ENCODE results near the gene GDA.
"Not testable (repeated sequence)": the region's sequence is repeated elsewhere in the genome, so short reads cannot be mapped to it uniquely, and the experiment has no call there.

GDA gene

DNA sequence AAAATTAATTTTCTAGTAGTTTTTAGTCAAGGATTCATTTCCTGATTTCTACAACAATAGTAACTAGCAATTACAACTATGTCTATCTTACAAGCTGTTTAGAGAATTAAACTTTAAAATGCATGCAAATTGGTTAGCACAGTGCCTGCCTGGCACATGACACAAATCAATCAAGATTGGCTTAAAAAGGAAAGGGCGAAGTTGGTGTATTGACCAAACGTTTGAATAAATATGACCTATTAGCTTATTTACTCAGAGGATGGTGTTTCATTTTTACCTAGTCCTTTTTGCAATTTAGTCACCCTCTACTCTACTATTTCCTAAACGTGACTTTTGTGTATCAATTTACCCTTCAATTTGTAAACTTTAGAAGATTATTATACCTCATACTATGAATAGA lies 83.5 kb downstream of the GDA start:
- DNase-seq (ENCODE audit: low read depth in 1 of 2, low spot score in 1 of 2) = no peak
- no peak for TF ChIP-seq JUND (IDR thresholded peaks at IDR 0.05; ENCODE audit: low read depth)
- in situ Hi-C loops (cut with HindIII; ENCODE audit: low pct_unique_long_range_greater_than_20kb, low sequenced_read_pairs) = no loop called here

DNA sequence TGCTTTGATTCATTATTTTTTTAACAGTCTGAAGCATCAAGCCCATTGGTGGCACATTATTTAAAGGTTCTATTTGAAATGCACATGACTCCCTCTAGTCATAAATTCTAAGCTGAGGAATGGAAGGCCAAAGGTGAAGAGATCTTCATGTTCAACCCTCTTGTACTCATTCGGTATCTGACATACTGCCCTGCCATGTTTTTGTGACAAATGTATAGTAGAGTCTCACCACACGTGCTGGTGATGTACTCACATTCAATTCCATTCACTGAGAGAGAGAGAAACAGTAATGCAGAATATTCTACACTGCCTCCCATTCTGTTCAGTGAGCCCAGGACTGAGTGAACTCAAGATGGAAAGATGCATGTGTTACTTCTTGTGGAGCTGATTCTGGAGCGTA lies 98.3 kb downstream of the GDA start:
- in situ Hi-C loops (cut with HindIII; ENCODE audit: low pct_unique_long_range_greater_than_20kb, low sequenced_read_pairs) = no loop called here
- DNase-seq (ENCODE audit: low read depth in 1 of 2, low spot score in 1 of 2) = no peak
- TF ChIP-seq JUND (IDR thresholded peaks at IDR 0.05; ENCODE audit: low read depth) = no peak

- in situ Hi-C loops (cut with HindIII; ENCODE audit: low pct_unique_long_range_greater_than_20kb, low sequenced_read_pairs) = loop anchor here (25.0 kb wide), 1 partner anchor 214 kb away; no protein-coding TSS in a partner anchor
- no peak for DNase-seq (ENCODE audit: low read depth in 1 of 2, low spot score in 1 of 2)
- no peak for TF ChIP-seq JUND (IDR thresholded peaks at IDR 0.05; ENCODE audit: low read depth)
Observed at GRCh38 chr9:72251589-72251988, 102.3 kb downstream of the GDA start.

GRCh38 chr9:72254901-72255545 lies 105.8 kb downstream of the GDA start:
- no peak for DNase-seq (ENCODE audit: low read depth in 1 of 2, low spot score in 1 of 2)
- in situ Hi-C loops (cut with HindIII; ENCODE audit: low pct_unique_long_range_greater_than_20kb, low sequenced_read_pairs) = loop anchor here (25.0 kb wide), 1 partner anchor 218 kb away; no protein-coding TSS in a partner anchor
- TF ChIP-seq JUND (IDR thresholded peaks at IDR 0.05; ENCODE audit: low read depth) = no peak

- TF ChIP-seq JUND (IDR thresholded peaks at IDR 0.05; ENCODE audit: low read depth) = no peak
- DNase-seq (ENCODE audit: low read depth in 1 of 2, low spot score in 1 of 2) = no peak
- in situ Hi-C loops (cut with HindIII; ENCODE audit: low pct_unique_long_range_greater_than_20kb, low sequenced_read_pairs) = loop anchor here (25.0 kb wide), 1 partner anchor 218 kb away; no protein-coding TSS in a partner anchor
Observed at GRCh38 chr9:72255569-72255968, 106.3 kb downstream of the GDA start.

DNA sequence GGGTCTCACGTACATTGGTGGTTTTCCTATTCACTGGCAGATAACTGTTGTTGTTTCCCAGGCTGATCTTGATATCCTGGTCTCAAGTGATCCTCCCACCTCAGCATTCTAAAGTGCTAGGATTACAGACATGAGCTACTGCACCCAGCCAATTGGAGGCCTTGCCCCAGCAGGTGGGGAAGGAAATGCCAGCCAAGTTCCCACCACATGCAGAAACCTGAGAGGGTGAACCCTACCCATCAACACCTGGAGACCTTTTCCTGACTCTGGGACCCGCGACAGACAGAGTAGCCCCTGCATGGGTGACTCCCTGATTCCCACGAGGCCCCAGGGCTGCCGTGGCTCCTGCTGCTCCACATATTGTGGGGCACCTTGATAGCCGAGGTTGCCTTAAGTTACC lies 107.7 kb downstream of the GDA start:
- in situ Hi-C loops (cut with HindIII; ENCODE audit: low pct_unique_long_range_greater_than_20kb, low sequenced_read_pairs) = loop anchor here (25.0 kb wide), 1 partner anchor 220 kb away; no protein-coding TSS in a partner anchor
- TF ChIP-seq JUND (IDR thresholded peaks at IDR 0.05; ENCODE audit: low read depth) = no peak
- DNase-seq (ENCODE audit: low read depth in 1 of 2, low spot score in 1 of 2) = no peak

DNA sequence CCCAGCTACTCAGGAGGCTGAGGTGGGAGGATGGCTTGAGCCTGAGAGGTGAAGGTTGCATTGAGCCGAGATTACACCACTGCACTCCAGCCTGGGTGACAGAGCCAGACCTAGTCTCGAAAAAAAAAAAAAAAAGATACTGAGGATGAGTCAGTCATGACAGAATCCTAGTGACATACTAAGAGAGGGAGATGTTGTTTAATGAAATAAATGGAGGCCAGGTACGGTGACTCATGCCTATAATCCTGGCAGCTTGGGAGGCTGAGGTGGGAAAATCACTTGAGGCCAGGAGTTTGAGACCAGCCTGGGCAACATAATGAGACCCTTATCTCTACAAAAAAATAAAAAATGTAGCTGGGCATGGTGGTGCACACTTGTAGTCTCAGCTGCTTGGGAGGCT lies 108.6 kb downstream of the GDA start:
- DNase-seq (ENCODE audit: low read depth in 1 of 2, low spot score in 1 of 2) = no peak
- no peak for TF ChIP-seq JUND (IDR thresholded peaks at IDR 0.05; ENCODE audit: low read depth)
- in situ Hi-C loops (cut with HindIII; ENCODE audit: low pct_unique_long_range_greater_than_20kb, low sequenced_read_pairs) = loop anchor here (25.0 kb wide), 1 partner anchor 221 kb away; no protein-coding TSS in a partner anchor

GRCh38 chr9:72262063-72262462 lies 112.8 kb downstream of the GDA start:
- in situ Hi-C loops (cut with HindIII; ENCODE audit: low pct_unique_long_range_greater_than_20kb, low sequenced_read_pairs) = loop anchor here (25.0 kb wide), 1 partner anchor 225 kb away; no protein-coding TSS in a partner anchor
- no peak for DNase-seq (ENCODE audit: low read depth in 1 of 2, low spot score in 1 of 2)
- TF ChIP-seq JUND (IDR thresholded peaks at IDR 0.05; ENCODE audit: low read depth) = no peak

GRCh38 chr9:72263572-72263971 lies 114.3 kb downstream of the GDA start:
- DNase-seq (ENCODE audit: low read depth in 1 of 2, low spot score in 1 of 2) = no peak
- no peak for TF ChIP-seq JUND (IDR thresholded peaks at IDR 0.05; ENCODE audit: low read depth)
- in situ Hi-C loops (cut with HindIII; ENCODE audit: low pct_unique_long_range_greater_than_20kb, low sequenced_read_pairs) = loop anchor here (25.0 kb wide), 1 partner anchor 226 kb away; no protein-coding TSS in a partner anchor

DNA sequence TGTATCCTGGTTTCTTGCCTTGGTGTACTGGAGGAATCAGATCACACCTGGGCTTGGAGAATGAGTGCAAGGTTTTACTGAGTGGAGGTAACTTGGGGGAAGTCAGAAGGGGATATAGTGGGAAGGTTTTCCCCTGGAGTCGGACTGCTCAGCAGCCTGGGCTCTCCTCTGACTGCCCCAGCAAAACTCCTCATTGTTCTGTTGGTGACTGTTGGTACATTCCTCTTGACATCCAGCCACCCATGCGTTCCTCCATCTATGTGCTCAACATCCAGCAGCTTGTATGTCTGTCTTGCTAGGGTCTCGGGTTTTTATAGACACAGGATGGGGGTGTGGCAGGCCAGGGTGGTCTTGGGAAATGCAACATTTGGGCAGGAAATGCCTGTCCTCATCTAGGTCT lies 119.7 kb downstream of the GDA start:
- DNase-seq (ENCODE audit: low read depth in 1 of 2, low spot score in 1 of 2) = no peak
- in situ Hi-C loops (cut with HindIII; ENCODE audit: low pct_unique_long_range_greater_than_20kb, low sequenced_read_pairs) = loop anchor here (25.0 kb wide), 1 partner anchor 232 kb away; no protein-coding TSS in a partner anchor
- no peak for TF ChIP-seq JUND (IDR thresholded peaks at IDR 0.05; ENCODE audit: low read depth)

- in situ Hi-C loops (cut with HindIII; ENCODE audit: low pct_unique_long_range_greater_than_20kb, low sequenced_read_pairs) = loop anchor here (25.0 kb wide), 1 partner anchor 233 kb away; no protein-coding TSS in a partner anchor
- DNase-seq (ENCODE audit: low read depth in 1 of 2, low spot score in 1 of 2) = not testable (repeated sequence)
Observed at GRCh38 chr9:72270359-72270758, 121.1 kb downstream of the GDA start.

- peak; percentile 20 to 55 for DNase-seq (ENCODE audit: low read depth in 1 of 2, low spot score in 1 of 2)
- TF ChIP-seq JUND (IDR thresholded peaks at IDR 0.05; ENCODE audit: low read depth) = no peak
- in situ Hi-C loops (cut with HindIII; ENCODE audit: low pct_unique_long_range_greater_than_20kb, low sequenced_read_pairs) = loop anchor here (25.0 kb wide), 1 partner anchor 235 kb away; no protein-coding TSS in a partner anchor
Observed at GRCh38 chr9:72271613-72272478, 122.6 kb downstream of the GDA start.

- in situ Hi-C loops (cut with HindIII; ENCODE audit: low pct_unique_long_range_greater_than_20kb, low sequenced_read_pairs) = loop anchor here (25.0 kb wide), 1 partner anchor 237 kb away; no protein-coding TSS in a partner anchor
- no peak for TF ChIP-seq JUND (IDR thresholded peaks at IDR 0.05; ENCODE audit: low read depth)
- no peak for DNase-seq (ENCODE audit: low read depth in 1 of 2, low spot score in 1 of 2)
Observed at GRCh38 chr9:72274441-72274840, 125.2 kb downstream of the GDA start.

All from T47D (cell line).